KMS-11 (cell line): ENCODE data around the gene MYEOV.

Source experiments
- H2AFZ ChIP-seq: fragments of 200-600 bp; sonication (generic); 2 replicates; pipeline ENCODE4 v1.6.1; 2016; ENCODE audit warnings: antibody characterized with exemption, mixed run types, low read depth
- H3K27ac ChIP-seq: fragments of 200-600 bp; sonication (generic); 2 replicates; pipeline ENCODE4 v1.6.1; 2016; ENCODE audit warnings: mild to moderate bottlenecking, mixed run types
- H3K27me3 ChIP-seq: fragments of 200-600 bp; sonication (generic); 2 replicates; pipeline ENCODE4 v1.6.1; 2017; ENCODE audit warnings: mild to moderate bottlenecking, low read depth, mixed run types, moderate library complexity; ENCODE audit not compliant: insufficient read depth
- H3K36me3 ChIP-seq: fragments of 200-600 bp; sonication (generic); 2 replicates; pipeline ENCODE4 v1.6.1; 2017; ENCODE audit warnings: mild to moderate bottlenecking, mixed run types; ENCODE audit not compliant: insufficient read depth
- H3K4me1 ChIP-seq: fragments of 200-600 bp; sonication (generic); 2 replicates; pipeline ENCODE4 v1.6.1; 2016; ENCODE audit warnings: mild to moderate bottlenecking, low read depth, mixed run types; ENCODE audit not compliant: poor library complexity, severe bottlenecking
- H3K4me2 ChIP-seq: fragments of 200-600 bp; sonication (generic); 2 replicates; pipeline ENCODE4 v1.7.0; 2016; ENCODE audit warnings: mild to moderate bottlenecking, mixed run types
- H3K4me3 ChIP-seq: fragments of 200-600 bp; sonication (generic); IDR thresholded peaks from 2 replicates; pipeline ENCODE4 v1.6.1; 2017; ENCODE audit warnings: low read depth, low read length, mixed read lengths; ENCODE audit not compliant: insufficient read depth
- H3K79me2 ChIP-seq: fragments of 200-600 bp; sonication (generic); 2 replicates; pipeline ENCODE4 v1.6.1; 2016; ENCODE audit warnings: low read depth, mixed run types; ENCODE audit not compliant: insufficient read depth
- H3K9ac ChIP-seq: fragments of 200-600 bp; sonication (generic); 2 replicates; pipeline ENCODE4 v1.6.1; 2016; ENCODE audit warnings: mild to moderate bottlenecking, mixed run types
- H4K20me1 ChIP-seq: fragments of 200-600 bp; sonication (generic); 2 replicates; pipeline ENCODE4 v1.6.1; 2016; ENCODE audit warnings: mild to moderate bottlenecking, mixed run types; ENCODE audit not compliant: insufficient read depth
- TF ChIP-seq, protein P1 (sequence below): fragments of 200-600 bp; sonication (generic); conservative IDR thresholded peaks from 2 replicates; pipeline ENCODE4 v1.6.1; 2017; ENCODE audit warnings: low read depth, mild to moderate bottlenecking, antibody characterized with exemption, low read length, moderate library complexity, mixed read lengths

MYEOV gene

DNA sequence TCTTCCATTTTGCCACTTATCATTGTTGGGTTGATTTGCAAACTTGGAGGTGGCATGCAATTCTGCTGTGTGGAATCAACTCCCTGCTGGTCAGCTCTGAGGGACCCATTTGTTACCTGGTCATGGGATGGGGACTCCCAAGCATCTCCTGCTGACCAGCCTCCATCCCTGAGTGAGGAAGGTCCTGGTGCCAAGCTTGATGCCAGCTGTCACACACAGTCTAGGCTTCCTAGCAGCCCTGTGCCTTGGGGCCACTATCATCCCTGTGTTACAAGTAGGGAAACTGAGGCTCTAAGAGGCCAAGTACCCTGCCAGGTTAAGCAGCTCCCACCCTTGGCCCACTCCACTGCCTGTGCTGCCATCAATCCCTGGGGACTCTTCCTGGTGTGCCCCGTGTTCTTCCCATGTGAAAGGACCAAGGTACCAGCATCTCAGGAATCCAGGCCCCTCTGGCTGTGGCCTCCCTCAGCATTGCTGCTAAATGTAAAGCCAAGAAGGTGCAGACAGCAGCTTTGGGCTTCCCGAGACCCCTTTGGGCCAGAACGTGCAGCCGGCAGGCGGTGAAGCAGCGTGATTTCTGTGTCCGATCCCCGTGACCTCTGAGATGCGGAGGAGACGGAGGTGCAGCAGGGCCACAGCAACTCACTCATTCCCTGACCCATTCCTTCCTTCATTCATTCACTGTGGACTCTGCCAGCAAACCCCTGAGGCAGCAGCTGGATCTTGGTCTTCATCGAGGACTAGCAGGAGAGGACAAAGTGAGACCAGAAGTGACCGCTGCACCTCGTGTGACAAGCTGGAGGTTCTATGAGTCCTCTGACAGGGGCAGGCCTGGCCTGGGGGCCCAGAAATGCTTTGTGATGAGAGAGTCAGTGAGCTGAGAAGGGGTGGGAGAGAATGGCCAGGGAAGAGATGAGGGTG lies 49.7 kb downstream of the MYEOV start:
- no peaks in the 10 kb centered on the region for H4K20me1 ChIP-seq

DNA sequence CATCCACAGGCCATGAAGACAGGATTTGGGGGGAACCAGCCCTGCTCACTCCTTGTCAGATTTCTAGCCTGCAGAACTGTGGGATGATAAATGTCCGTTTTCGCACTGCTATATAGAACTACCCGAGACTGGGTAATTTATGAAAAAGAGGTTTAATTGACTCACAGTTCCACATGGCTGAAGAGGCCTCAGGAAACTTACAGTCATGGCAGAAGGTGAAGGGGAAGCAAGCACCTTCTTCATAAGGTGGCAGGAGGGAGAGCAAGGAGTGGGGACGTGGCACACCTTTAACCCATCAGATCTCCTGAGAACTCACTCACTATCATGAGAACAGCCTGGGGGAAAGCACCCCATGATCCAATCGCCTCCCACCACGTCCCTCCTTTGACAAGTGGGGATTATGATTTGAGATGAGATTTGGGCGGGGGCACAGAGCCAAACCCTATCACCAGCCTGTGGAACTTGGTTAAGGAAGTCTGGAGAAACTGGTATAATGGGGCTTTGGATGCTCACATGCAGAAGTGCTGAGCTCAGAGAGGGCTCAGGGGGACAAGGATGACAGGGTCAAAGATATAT lies 50.7 kb downstream of the MYEOV start:
- Histone ChIP-seq H2AFZ (no peak overlapping the region), H4K20me1 (no peaks in the 10 kb centered on the region), H3K4me3 (no peak overlapping the region), H3K4me1 (no peaks in the 10 kb centered on the region), H3K27ac (no peak overlapping the region), H3K79me2 (no peaks in the 10 kb centered on the region), H3K27me3 (peaks cover 2% of the 10 kb centered on the region; the same call in 1 of the 2 replicates), H3K4me2 (no peak overlapping the region), H3K9ac (no peak overlapping the region), H3K36me3 (no peaks in the 10 kb centered on the region)
- TF ChIP-seq, protein P1, sequence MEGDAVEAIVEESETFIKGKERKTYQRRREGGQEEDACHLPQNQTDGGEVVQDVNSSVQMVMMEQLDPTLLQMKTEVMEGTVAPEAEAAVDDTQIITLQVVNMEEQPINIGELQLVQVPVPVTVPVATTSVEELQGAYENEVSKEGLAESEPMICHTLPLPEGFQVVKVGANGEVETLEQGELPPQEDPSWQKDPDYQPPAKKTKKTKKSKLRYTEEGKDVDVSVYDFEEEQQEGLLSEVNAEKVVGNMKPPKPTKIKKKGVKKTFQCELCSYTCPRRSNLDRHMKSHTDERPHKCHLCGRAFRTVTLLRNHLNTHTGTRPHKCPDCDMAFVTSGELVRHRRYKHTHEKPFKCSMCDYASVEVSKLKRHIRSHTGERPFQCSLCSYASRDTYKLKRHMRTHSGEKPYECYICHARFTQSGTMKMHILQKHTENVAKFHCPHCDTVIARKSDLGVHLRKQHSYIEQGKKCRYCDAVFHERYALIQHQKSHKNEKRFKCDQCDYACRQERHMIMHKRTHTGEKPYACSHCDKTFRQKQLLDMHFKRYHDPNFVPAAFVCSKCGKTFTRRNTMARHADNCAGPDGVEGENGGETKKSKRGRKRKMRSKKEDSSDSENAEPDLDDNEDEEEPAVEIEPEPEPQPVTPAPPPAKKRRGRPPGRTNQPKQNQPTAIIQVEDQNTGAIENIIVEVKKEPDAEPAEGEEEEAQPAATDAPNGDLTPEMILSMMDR = no peak

More for the DNA sequence above, 49.7 kb downstream of the MYEOV start:
- no peak overlapping the region for H3K27ac ChIP-seq
- no peak overlapping the region for H2AFZ ChIP-seq
- TF ChIP-seq, protein P1 = no peak
- H3K79me2 ChIP-seq = no peaks in the 10 kb centered on the region
- H3K4me2 ChIP-seq = no peak overlapping the region
- H3K27me3 ChIP-seq = peaks cover 2% of the 10 kb centered on the region; the same call in 1 of the 2 replicates
- H3K4me3 ChIP-seq = no peak overlapping the region
- no peaks in the 10 kb centered on the region for H3K4me1 ChIP-seq
- H3K36me3 ChIP-seq = no peaks in the 10 kb centered on the region
- no peak overlapping the region for H3K9ac ChIP-seq
